GM18520 (cell line): ENCODE measurements around the gene IL10RB.
A peak's percentile ranks its signal among the peaks of the same experiment; 100 is the strongest.
"Not testable (repeated sequence)": the region's sequence is repeated elsewhere in the genome, so short reads cannot be mapped to it uniquely, and the experiment has no call there.

Source experiments
- ATAC-seq: cut with Tn5 transposase; IDR thresholded peaks from one replicate; pipeline ENCODE4 v1.9.1; 2021; ENCODE audit not compliant: unreplicated experiment

The IL10RB gene

DNA sequence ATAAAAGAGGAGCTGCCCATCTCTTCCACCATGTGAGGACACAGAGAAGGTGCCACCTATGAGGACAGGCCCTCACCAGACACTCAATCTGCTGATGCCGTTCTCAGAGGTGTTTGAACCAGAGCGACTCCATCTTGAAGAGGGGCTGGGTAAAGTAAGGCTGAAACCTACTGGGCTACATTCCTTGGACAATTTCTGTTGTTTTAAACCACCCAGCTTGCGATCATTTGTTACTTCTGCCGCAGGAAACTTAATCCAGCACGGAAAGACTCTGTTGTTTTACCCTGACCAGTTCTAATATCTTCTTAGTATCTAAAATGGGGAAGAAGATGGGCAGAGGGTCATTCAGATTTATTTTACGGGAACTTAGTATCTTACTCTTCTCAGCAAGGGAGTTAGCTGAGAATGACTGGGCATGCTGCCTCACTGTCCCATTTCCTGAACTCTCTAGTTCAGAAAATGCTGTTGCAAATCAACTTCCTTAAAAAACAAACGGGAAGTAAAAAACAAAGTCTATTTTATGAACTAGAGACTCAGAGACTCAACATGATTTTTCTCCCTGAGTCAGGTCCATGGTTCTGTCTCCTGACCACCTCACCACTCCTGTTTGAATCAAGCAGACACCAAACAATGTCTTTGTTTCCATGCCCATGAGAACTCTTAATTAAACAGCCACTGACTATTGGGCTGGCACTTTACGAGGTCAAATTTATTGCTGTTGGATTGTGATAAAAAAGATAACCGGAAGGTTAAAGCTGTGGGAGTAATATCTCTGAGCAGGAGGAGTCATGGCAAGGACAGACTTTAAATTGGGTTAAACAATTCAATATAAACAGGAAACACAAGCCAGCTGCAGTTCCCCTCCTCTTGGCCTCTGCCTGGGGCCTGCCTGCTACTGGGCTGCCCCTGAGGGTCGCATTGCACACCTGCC, 34.8 kb downstream of the IL10RB start:
- ATAC-seq: no peak

- no peak for ATAC-seq
Observed at GRCh38 chr21:33301632-33302002, 35.5 kb downstream of the IL10RB start.

DNA sequence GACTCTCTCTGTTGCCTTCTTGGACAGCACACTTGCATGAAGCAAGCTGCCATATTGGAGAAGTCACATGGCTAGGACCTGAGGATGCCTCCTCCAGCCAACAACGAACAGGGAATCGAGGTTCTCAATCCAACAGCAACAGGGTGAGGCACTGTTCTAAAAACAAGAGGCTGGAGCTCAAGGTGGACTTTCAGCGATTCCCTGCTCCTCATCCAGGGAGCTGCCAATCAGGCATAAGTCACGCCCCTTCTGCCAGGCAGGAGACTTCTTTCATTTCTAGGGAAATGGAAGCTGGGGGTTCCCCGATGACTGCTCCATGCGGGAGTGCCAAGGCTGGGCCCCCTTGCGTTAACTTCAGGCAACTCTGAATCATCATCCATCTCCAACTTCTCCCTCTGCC, 35.9 kb downstream of the IL10RB start:
- ATAC-seq: no peak

GRCh38 chr21:33302796-33303195, 36.6 kb downstream of the IL10RB start:
- no peak for ATAC-seq

- no peak for ATAC-seq
Observed at GRCh38 chr21:33305344-33305671, 39.1 kb downstream of the IL10RB start.

DNA sequence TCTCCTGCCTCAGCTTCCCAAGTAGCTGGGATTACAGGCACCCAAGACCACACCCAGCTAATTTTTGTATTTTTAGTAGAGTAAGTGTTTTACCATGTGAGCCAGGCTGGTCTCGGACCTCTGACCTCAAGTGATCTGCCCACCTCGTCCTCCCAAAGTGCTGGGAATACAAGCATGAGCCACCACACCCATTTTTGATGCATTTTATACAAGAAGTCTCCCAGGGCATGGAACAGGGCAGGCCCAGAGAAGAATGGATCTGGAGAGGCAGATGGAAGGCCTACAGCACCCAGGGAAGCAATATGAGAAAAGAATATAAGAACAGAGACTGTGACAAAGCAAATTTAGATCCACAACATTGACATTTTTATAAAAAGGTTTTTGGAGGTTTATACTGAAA, 39.8 kb downstream of the IL10RB start:
- no peak for ATAC-seq

- ATAC-seq: peak; percentile 78
Observed at GRCh38 chr21:33308586-33309490, 42.7 kb downstream of the IL10RB start.

DNA sequence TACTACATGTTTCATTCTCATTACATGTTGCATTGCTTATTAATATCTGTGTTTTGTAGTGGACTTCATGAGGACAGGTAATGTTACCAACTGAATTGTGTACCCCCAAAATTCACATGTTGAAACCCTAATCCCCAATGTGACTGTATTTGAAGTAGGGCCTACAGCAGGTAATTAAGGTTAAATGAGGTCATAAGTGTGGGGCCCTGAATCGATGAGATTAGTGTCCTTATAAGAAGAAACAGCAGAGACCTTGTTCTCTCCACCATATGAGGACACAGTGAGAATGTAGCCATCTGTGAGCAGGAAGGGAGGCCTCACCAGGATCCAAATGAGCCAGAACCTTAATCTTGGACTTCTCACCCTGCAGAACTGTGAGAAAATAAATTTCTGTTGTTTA, 43.6 kb downstream of the IL10RB start:
- no peak for ATAC-seq

DNA sequence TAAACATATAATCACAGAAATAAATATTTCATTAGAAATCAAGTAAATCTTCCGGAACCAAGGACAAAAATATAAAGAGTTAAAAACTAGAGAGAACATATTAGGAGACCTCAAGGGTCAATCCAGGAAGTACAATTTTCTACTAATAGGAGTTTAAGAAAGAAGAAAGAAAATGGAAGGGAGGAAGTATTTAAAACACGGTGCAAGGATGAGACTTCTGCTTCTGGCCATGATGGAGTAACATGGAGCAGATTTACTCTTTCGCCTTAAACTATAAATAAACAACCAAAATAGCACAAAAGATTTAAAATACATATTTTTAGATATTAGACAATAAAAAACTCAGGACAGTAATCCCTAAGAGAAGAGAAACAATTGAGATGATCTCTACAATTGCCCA, 46.0 kb downstream of the IL10RB start:
- ATAC-seq: no peak

DNA sequence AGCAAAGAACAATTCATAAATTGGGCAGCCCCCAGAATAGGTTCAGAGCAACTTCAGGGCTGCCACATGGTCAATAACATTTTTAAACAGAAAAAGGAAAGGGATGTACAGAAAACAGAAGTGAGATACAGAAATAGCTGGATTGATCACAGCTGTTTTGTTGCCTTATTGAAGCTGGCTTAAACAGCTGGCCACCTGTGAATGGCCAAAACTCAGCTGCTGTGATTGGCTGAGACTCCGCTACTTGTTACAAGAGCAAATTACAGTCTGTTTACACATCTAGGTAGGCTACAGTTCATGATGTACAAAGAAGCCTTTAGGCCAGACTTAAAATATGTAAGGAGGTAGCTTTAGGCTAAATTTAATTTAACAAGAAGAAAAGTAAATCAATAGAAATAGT, 47.0 kb downstream of the IL10RB start:
- ATAC-seq: no peak

DNA sequence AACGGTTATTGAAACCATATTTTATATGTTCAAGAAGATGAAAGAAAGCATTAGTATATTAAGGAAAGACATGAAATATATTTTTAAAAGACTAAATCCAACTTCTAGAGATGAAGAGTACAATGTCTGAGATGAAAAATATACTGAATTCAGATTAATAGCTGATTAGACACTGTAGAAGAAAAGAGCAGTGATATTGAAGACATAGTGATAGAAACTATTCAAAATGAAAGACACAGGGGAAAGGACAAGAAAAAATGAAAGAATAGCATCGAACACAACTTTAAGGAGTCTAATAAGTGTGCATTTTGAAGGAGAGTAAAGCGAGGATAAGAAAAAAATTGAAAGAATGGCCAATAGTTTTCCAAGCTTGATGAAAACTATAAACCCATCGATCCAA, 47.4 kb downstream of the IL10RB start:
- ATAC-seq: no peak

GRCh38 chr21:33314111-33314510, 47.9 kb downstream of the IL10RB start:
- ATAC-seq: no peak

GRCh38 chr21:33315946-33316710, 50.0 kb downstream of the IL10RB start:
- ATAC-seq: no peak

GRCh38 chr21:33317145-33317544, 51.0 kb downstream of the IL10RB start:
- ATAC-seq: no peak

GRCh38 chr21:33317786-33318486, 51.8 kb downstream of the IL10RB start:
- no peak for ATAC-seq

DNA sequence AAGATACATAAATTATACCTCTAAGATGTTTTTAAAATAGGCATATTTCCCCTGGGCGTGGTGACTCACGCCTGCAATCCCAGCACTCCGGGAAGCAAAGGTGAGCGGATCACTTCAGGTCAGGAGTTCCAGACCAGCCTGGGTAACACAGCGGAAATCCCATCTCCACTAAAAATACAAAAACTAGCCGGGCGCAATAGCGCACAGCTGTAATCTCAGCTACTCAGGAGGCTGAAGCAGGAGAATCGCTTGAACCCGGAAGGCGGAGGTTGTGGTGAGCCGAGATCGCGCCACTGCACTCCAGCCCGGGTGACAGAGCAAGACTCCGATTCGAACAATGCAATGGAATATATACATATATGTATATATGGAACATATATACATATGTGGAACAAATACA, 54.8 kb downstream of the IL10RB start:
- not testable (repeated sequence) for ATAC-seq

GRCh38 chr21:33323610-33324009, 57.4 kb downstream of the IL10RB start:
- not testable (repeated sequence) for ATAC-seq

DNA sequence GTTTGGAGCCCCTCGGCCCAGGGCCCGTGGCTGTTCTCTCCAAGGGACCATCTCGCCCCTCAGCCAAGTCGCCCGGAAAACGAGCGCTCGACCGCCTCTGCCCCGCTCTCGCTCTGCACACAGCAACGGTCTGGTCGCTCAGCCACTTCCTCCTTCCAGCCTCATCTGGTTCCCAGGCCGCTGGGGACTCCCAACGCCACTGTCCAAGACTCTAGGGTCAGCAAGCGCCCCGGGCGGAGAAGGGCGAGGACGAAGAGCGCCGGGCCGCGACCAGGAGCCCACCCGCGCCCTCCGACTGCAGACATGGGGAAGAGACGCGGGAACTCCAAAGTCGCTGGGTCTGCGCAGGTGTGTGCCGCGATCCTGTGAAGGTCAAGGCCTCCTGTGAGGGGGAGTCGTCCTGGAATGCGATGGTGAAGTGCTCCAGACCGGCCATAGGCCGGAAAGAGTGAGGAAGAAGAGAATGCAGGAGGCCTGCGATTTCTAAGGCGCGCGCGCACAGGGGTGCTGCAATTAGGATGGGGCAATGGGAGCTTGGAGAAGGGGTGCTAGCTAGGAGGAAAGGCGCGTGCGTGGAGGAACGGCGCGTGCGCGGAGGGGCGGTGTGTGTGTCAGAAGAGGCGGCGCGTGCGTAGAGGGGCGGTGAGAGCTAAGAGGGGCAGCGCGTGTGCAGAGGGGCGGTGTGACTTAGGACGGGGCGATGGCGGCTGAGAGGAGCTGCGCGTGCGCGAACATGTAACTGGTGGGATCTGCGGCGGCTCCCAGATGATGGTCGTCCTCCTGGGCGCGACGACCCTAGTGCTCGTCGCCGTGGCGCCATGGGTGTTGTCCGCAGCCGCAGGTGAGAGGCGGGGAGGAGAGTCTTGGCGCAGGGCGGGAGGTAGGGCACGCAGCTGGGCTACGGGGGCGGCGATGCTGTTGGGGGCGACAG, 58.4 kb downstream of the IL10RB start, which contains the start of gene IFNAR1:
TSS of gene IFNAR1 (plus strand) at position 680 of the 931 bp plus-strand sequence. CDS start at position 766, 86 bp downstream.
- peak; percentile 70 for ATAC-seq
